B cell (primary cell): ENCODE data around the gene KMO. TPM values are rescaled to one million over a fixed set of nuclear protein-coding genes. Genes with fewer than 3 reads are reported as not detected.

ENCODE experiments used
- ATAC-seq: fragments of 200-7000 bp; cut with Tn5 transposase; one replicate; pipeline ENCODE4 v1.10.0; 2021; ENCODE audit warnings: low read depth, mild to moderate bottlenecking, moderate number of reproducible peaks, moderate library complexity
- CTCF ChIA-PET: fragments of 350-600 bp; sonication (Branson Sonifier 250); formaldehyde crosslinking; loops from one replicate; lab custom pipeline; 2021; ENCODE audit warnings: antibody characterized with exemption, inconsistent platforms; lab: Charles Lee
- POLR2A ChIA-PET: fragments of 350-600 bp; sonication (Branson Sonifier 250); formaldehyde crosslinking; loops from one replicate; lab custom pipeline; 2021; ENCODE audit warnings: antibody characterized with exemption; lab: Charles Lee
- DNase-seq: peaks from one replicate; pipeline ENCODE4 v3.0.0; 2013
- H2AFZ ChIP-seq: 2 replicates; pipeline ENCODE4 v1.6.1; 2012; ENCODE audit warnings: mild to moderate bottlenecking, low read depth, low read length; ENCODE audit not compliant: insufficient read depth, poor library complexity, severe bottlenecking
- H3K27ac ChIP-seq, 2 donors: 1 replicate in 1 of 2; 2 replicates in 1 of 2; pipeline ENCODE4 v1.5.1; 2012 to 2013; ENCODE audit warnings: low read length in 2 of 2, mild to moderate bottlenecking in 2 of 2, moderate library complexity in 1 of 2
- H3K27me3 ChIP-seq, 4 experiments: fragments of 200-600 bp in 1 of 4; sonication (generic) in 1 of 4; replicated peaks in 1 of 4; 1 replicate in 2 of 4; 2 replicates in 2 of 4; pipeline versions ENCODE4 v1.6.1 to v1.7.0; 2013 to 2016; ENCODE audit warnings: low read length in 3 of 4, mild to moderate bottlenecking in 2 of 4, mixed read lengths in 1 of 4, moderate library complexity in 1 of 4; ENCODE audit not compliant: insufficient read depth in 4 of 4, control insufficient read depth in 3 of 4; ENCODE audit errors: control extremely low read depth in 1 of 4
- H3K36me3 ChIP-seq, 2 experiments: replicated peaks in 1 of 2; 1 replicate in 1 of 2; 2 replicates in 1 of 2; pipeline versions ENCODE4 v1.6.1 to v1.7.1; 2013; ENCODE audit warnings: low read length in 1 of 2; ENCODE audit not compliant: insufficient read depth in 2 of 2, control insufficient read depth in 1 of 2; ENCODE audit errors: control extremely low read depth in 1 of 2, extremely low read depth in 1 of 2
- H3K4me1 ChIP-seq, 2 donors: fragments of 200-600 bp in 1 of 2; sonication (generic) in 1 of 2; 1 replicate in 1 of 2; 2 replicates in 1 of 2; pipeline versions ENCODE4 v1.5.1 to v1.6.1; 2013 to 2017; ENCODE audit warnings: low read length in 2 of 2; ENCODE audit not compliant: control insufficient read depth in 2 of 2, insufficient read depth in 2 of 2
- H3K4me2 ChIP-seq: replicated peaks from 2 replicates; pipeline ENCODE3; 2012; ENCODE audit warnings: mild to moderate bottlenecking, low read depth, low read length; ENCODE audit not compliant: poor library complexity, severe bottlenecking
- H3K4me3 ChIP-seq, 5 experiments: fragments of 200-600 bp in 1 of 5; sonication (generic) in 1 of 5; 1 replicate in 3 of 5; 2 replicates in 2 of 5; pipeline versions ENCODE4 v1.5.1 to v1.7.0; 2011 to 2016; ENCODE audit warnings: low read length in 4 of 5, mild to moderate bottlenecking in 4 of 5, low read depth in 2 of 5, control low read depth in 1 of 5, moderate library complexity in 1 of 5; ENCODE audit not compliant: insufficient read depth in 1 of 5; ENCODE audit errors: control extremely low read depth in 1 of 5, extremely low read depth in 1 of 5
- H3K79me2 ChIP-seq: fragments of 200-600 bp; sonication (generic); one replicate; pipeline ENCODE4 v1.6.0; 2016; ENCODE audit warnings: low read length; ENCODE audit not compliant: control insufficient read depth, insufficient read depth
- H3K9ac ChIP-seq: fragments of 200-600 bp; sonication (generic); 2 replicates; pipeline ENCODE4 v1.6.1; 2017; ENCODE audit warnings: mild to moderate bottlenecking, low read length, moderate library complexity
- H3K9me3 ChIP-seq, 3 donors: one replicate each; pipeline versions ENCODE4 v1.6.1 to v1.7.1; 2013; ENCODE audit warnings: low read length in 2 of 3; ENCODE audit not compliant: control insufficient read depth in 2 of 3, insufficient read depth in 1 of 3; ENCODE audit errors: control extremely low read depth in 1 of 3
- H4K20me1 ChIP-seq: 2 replicates; pipeline ENCODE4 v1.6.0; 2012; ENCODE audit warnings: mild to moderate bottlenecking, low read length; ENCODE audit not compliant: insufficient read depth, control insufficient read depth, poor library complexity, severe bottlenecking
- H3K27ac Mint-ChIP-seq: one replicate; pipeline ENCODE4 v1.8.0; 2021; ENCODE audit warnings: mixed read lengths
- H3K27me3 Mint-ChIP-seq: one replicate; pipeline ENCODE4 v1.8.0; 2021; ENCODE audit warnings: mixed read lengths
- H3K4me1 Mint-ChIP-seq: one replicate; pipeline ENCODE4 v1.8.0; 2021; ENCODE audit warnings: mixed read lengths
- H3K4me3 Mint-ChIP-seq: one replicate; pipeline ENCODE4 v1.8.0; 2021; ENCODE audit warnings: mixed read lengths
- H3K9me3 Mint-ChIP-seq: one replicate; pipeline ENCODE4 v1.8.0; 2022; ENCODE audit warnings: mixed read lengths; ENCODE audit not compliant: insufficient read depth
- EZH2 ChIP-seq: IDR thresholded peaks from 2 replicates; pipeline ENCODE4 v1.6.1; 2012; ENCODE audit warnings: borderline replicate concordance, low read depth, mild to moderate bottlenecking, moderate library complexity, low read length; ENCODE audit not compliant: insufficient read depth, poor library complexity, severe bottlenecking
- WGBS: methylation state at CpG from one replicate; pipeline ENCODE4 v1.1.5; 2013; ENCODE audit warnings: missing lambda C conversion rate; ENCODE audit not compliant: insufficient coverage; 5-methylcytosine and 5-hydroxymethylcytosine counted together
- intact Hi-C: fragments of 100-400 bp; cut with micrococcal nuclease; formaldehyde crosslinking; loops from one replicate; pipeline ENCODE4 v1.10.0; 2022
- polyA plus RNA-seq: library from polyadenylated mRNA; depleted of rRNA; stranded (reverse); fragments of >200 nt; gene quantifications from 2 replicates; pipeline ENCODE4 v1.2.3, GENCODE V29; 2012
- total RNA-seq, 2 donors: library from RNA; stranded (reverse); fragments of 120-200 nt in 1 of 2; gene quantifications; 1 replicate in 1 of 2; 2 replicates in 1 of 2; pipeline versions ENCODE4 v1.2.3 to v1.2.4, GENCODE V29; 2013 to 2022
- TF ChIP-seq, protein P1 (sequence below): fragments of 200-600 bp; IDR thresholded peaks from one replicate; pipeline ENCODE4 v1.8.0; 2022; ENCODE audit warnings: antibody characterized with exemption, mild to moderate bottlenecking

The KMO gene
- total and polyA plus RNA-seq, 2 donors (not counting 1 experiment from before 2014, with no cell fraction given): 14.0 to 34.0 TPM

DNA sequence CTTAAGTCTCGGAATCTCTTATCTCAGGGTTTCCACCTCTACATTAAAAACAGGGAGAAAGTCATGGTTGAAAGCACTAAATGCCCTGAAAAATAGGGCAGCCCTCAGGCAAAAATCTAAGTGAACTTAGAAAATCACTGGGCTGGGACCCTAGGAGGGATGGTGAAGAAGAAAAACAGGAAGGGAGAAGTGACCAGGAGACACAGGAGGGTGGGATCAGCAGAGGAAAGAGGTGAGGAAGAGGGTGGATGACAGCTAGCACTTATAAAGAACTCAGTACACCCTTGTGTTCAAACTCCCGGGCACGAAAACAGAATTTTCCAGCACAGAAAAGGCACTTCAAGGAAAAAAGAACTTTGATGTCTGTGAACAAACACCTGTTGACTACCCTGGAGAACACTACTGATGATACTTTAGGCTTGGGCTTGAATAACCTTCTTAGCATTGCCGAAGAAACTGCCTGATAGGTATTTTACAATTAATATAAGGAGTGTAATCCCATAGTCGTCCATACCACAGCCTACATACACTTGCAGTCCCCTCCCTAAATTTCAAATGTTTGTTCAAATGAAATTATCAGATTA lies 106.0 kb downstream of the KMO start:
- peaks cover 63% of the 10 kb centered on the region for H3K4me1 Mint-ChIP-seq
- H3K27me3 Mint-ChIP-seq: no peaks in the 10 kb centered on the region
- H3K27ac Mint-ChIP-seq: peak overlapping the region; percentile 89
- Histone ChIP-seq H3K4me2 (peak overlapping the region; percentile 71), H3K4me1 (peaks cover 39 to 46% of the 10 kb centered on the region in 2 donors), H2AFZ (peak overlapping the region; percentile 12), H3K27ac (peak overlapping the region in 1 of 2 donors; percentile 81), H4K20me1 (no peaks in the 10 kb centered on the region), H3K4me3 (peak overlapping the region; percentile 78 to 97 (median 94)), H3K9me3 (peaks cover 0 to 3% (median 0%) of the 10 kb centered on the region in 3 donors), H3K27me3 (no peaks in the 10 kb centered on the region), H3K36me3 (no peaks in the 10 kb centered on the region), H3K79me2 (peaks cover 63% of the 10 kb centered on the region), H3K9ac (peak overlapping the region; percentile 93)
- DNase-seq (peak; percentile 7), ATAC-seq (no peak)
- no CpG with 5 or more reads among the region's 5 CpGs for WGBS
- H3K4me3 Mint-ChIP-seq: peak overlapping the region; percentile 88
- CTCF ChIA-PET: interaction anchor here (0.6 to 2.5 kb wide), 7 partner anchors 9 to 98 kb away, joined by 3 to 15 read pairs (median 4); no protein-coding TSS in a partner anchor
- intact Hi-C loops: loop anchor here (5.0 kb wide), 1 partner anchor 41 kb away; no protein-coding TSS in a partner anchor
- peaks cover 3% of the 10 kb centered on the region for H3K9me3 Mint-ChIP-seq
- TF ChIP-seq EZH2: no peak
- TF ChIP-seq, protein P1, sequence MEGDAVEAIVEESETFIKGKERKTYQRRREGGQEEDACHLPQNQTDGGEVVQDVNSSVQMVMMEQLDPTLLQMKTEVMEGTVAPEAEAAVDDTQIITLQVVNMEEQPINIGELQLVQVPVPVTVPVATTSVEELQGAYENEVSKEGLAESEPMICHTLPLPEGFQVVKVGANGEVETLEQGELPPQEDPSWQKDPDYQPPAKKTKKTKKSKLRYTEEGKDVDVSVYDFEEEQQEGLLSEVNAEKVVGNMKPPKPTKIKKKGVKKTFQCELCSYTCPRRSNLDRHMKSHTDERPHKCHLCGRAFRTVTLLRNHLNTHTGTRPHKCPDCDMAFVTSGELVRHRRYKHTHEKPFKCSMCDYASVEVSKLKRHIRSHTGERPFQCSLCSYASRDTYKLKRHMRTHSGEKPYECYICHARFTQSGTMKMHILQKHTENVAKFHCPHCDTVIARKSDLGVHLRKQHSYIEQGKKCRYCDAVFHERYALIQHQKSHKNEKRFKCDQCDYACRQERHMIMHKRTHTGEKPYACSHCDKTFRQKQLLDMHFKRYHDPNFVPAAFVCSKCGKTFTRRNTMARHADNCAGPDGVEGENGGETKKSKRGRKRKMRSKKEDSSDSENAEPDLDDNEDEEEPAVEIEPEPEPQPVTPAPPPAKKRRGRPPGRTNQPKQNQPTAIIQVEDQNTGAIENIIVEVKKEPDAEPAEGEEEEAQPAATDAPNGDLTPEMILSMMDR: no peak
- POLR2A ChIA-PET: no interaction called here
